PC-3 (cell line): ENCODE results near the gene AUTS2. TPM values are rescaled to one million over a fixed set of nuclear protein-coding genes. Genes with fewer than 3 reads are reported as not detected.

ENCODE experiments used
- ATAC-seq: fragments of 200-7000 bp; cut with Tn5 transposase; 2 replicates; pipeline ENCODE4 v1.9.1; 2020; ENCODE audit warnings: mild to moderate bottlenecking, moderate library complexity
- BruUV-seq: library from RNA; stranded (reverse); fragments of 400-500 nt; replicated peaks from 2 replicates; lab custom pipeline; 2021; lab: Mats Ljungman, UMichigan
- CTCF ChIA-PET: fragments of 300-600 bp; sonication (Branson Sonifier 250); formaldehyde crosslinking; loops from one replicate; lab custom pipeline; 2022; ENCODE audit warnings: antibody characterized with exemption; lab: Charles Lee
- POLR2A ChIA-PET: fragments of 300-600 bp; sonication (Branson Sonifier 250); formaldehyde crosslinking; loops from one replicate; lab custom pipeline; 2022; ENCODE audit warnings: antibody characterized with exemption; ENCODE audit not compliant: unreplicated experiment; lab: Charles Lee
- DNase-seq: peaks from one replicate; pipeline ENCODE4 v3.0.0-alpha.2; 2015
- H2AFZ ChIP-seq: fragments of 300-600 bp; sonication (generic); 2 replicates; pipeline ENCODE4 v1.6.0; 2016; ENCODE audit warnings: antibody characterized with exemption, low read length
- H3F3A ChIP-seq: fragments of 300-600 bp; sonication (generic); one replicate; pipeline ENCODE4 v1.6.0; 2017; ENCODE audit warnings: antibody characterized with exemption, low read length, control low read depth, mild to moderate bottlenecking; ENCODE audit not compliant: unreplicated experiment
- H3K27ac ChIP-seq: fragments of 300-600 bp; sonication (generic); 2 replicates; pipeline ENCODE4 v1.5.1; 2016; ENCODE audit warnings: mild to moderate bottlenecking, low read length
- H3K27me3 ChIP-seq: fragments of 300-600 bp; sonication (generic); 2 replicates; pipeline ENCODE4 v1.6.1; 2016; ENCODE audit warnings: low read length, mixed read lengths
- H3K36me3 ChIP-seq: fragments of 300-600 bp; sonication (generic); 2 replicates; pipeline ENCODE4 v1.6.1; 2016; ENCODE audit warnings: low read depth, mixed run types, low read length, mixed read lengths
- H3K4me1 ChIP-seq: fragments of 300-600 bp; sonication (generic); 2 replicates; pipeline ENCODE4 v1.5.1; 2016; ENCODE audit warnings: low read length; ENCODE audit not compliant: insufficient read depth
- H3K4me2 ChIP-seq: fragments of 300-600 bp; sonication (generic); 2 replicates; pipeline ENCODE4 v1.6.0; 2016; ENCODE audit warnings: low read length
- H3K4me3 ChIP-seq: fragments of 300-600 bp; sonication (generic); 2 replicates; pipeline ENCODE4 v1.5.1; 2016; ENCODE audit warnings: mild to moderate bottlenecking, low read length, mixed read lengths
- H3K79me2 ChIP-seq: fragments of 300-600 bp; sonication (generic); 2 replicates; pipeline ENCODE4 v1.6.1; 2017; ENCODE audit warnings: low read length, mixed read lengths
- H3K9ac ChIP-seq: fragments of 300-600 bp; sonication (generic); 2 replicates; pipeline ENCODE4 v1.6.0; 2016; ENCODE audit warnings: mild to moderate bottlenecking, low read length
- H3K9me2 ChIP-seq: fragments of 300-600 bp; sonication (generic); replicated peaks from 2 replicates; pipeline ENCODE4 v1.6.1; 2016; ENCODE audit warnings: mixed run types, low read length, mixed read lengths
- H3K9me3 ChIP-seq: fragments of 300-600 bp; sonication (generic); 2 replicates; pipeline ENCODE4 v1.6.1; 2016; ENCODE audit warnings: low read length, mixed read lengths
- H4K20me1 ChIP-seq: fragments of 300-600 bp; sonication (generic); 2 replicates; pipeline ENCODE4 v1.6.1; 2016; ENCODE audit warnings: low read length, mixed read lengths
- EZH2 ChIP-seq: fragments of 300-600 bp; sonication (generic); IDR thresholded peaks from one replicate; pipeline ENCODE4 v1.6.1; 2017; ENCODE audit warnings: antibody characterized with exemption, mild to moderate bottlenecking, low read length; ENCODE audit not compliant: unreplicated experiment
- EZH2phosphoT487 ChIP-seq: fragments of 300-600 bp; sonication (generic); IDR thresholded peaks from 2 replicates; pipeline ENCODE4 v1.6.1; 2018; ENCODE audit warnings: mild to moderate bottlenecking, antibody characterized with exemption, low read length, borderline replicate concordance
- intact Hi-C: fragments of 100-400 bp; cut with micrococcal nuclease; formaldehyde crosslinking; loops from 2 replicates; pipeline ENCODE4 v1.9.0; 2023
- total RNA-seq: library from RNA; depleted of rRNA; stranded (reverse); fragments of >200 nt; gene quantifications from 2 replicates; pipeline ENCODE4 v1.2.3, GENCODE V29; 2014
- TF ChIP-seq, protein P1 (sequence below): fragments of 300-600 bp; sonication (generic); conservative IDR thresholded peaks from 2 replicates; pipeline ENCODE4 v1.5.1; 2017; ENCODE audit warnings: antibody characterized with exemption, low read depth, mild to moderate bottlenecking, low read length

The AUTS2 gene
- total RNA-seq, 1 experiment from 2014 or later = not detected

DNA sequence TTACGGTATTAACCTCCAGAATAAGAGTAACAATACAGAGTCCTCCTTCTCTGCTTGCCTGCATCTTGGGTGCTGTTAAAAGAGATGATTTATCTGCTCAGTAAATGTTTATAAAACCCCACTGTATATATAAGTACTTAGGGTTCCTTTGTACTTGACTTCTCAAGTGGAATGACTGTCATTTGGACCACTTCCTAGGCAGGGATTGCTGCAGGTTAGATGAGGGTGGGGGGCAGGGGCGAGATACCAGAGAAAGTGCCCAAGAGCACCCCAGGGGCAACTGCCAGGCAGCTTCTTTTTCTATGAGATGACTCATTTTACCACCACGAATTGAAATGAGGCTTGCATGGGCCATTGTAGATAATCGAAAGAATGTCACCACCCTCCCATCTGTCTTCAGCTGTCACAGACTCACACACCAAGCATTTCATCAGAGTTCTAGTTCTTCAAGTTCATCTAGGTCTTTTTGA lies 1111.8 kb downstream of the AUTS2 start:
- Histone ChIP-seq H3K27ac (no peak overlapping the region), H3K9me2 (no peaks in the 10 kb centered on the region), H2AFZ (no peak overlapping the region), H3K9ac (no peak overlapping the region), H3K27me3 (no peaks in the 10 kb centered on the region), H3F3A (no peaks in the 10 kb centered on the region), H3K4me2 (no peak overlapping the region), H3K4me1 (no peaks in the 10 kb centered on the region), H3K36me3 (no peaks in the 10 kb centered on the region), H4K20me1 (no peaks in the 10 kb centered on the region), H3K79me2 (no peaks in the 10 kb centered on the region), H3K9me3 (no peaks in the 10 kb centered on the region), H3K4me3 (no peak overlapping the region)
- ChIA-PET CTCF (no interaction called here), POLR2A (no interaction called here)
- no peak for TF ChIP-seq EZH2
- TF ChIP-seq, protein P1, sequence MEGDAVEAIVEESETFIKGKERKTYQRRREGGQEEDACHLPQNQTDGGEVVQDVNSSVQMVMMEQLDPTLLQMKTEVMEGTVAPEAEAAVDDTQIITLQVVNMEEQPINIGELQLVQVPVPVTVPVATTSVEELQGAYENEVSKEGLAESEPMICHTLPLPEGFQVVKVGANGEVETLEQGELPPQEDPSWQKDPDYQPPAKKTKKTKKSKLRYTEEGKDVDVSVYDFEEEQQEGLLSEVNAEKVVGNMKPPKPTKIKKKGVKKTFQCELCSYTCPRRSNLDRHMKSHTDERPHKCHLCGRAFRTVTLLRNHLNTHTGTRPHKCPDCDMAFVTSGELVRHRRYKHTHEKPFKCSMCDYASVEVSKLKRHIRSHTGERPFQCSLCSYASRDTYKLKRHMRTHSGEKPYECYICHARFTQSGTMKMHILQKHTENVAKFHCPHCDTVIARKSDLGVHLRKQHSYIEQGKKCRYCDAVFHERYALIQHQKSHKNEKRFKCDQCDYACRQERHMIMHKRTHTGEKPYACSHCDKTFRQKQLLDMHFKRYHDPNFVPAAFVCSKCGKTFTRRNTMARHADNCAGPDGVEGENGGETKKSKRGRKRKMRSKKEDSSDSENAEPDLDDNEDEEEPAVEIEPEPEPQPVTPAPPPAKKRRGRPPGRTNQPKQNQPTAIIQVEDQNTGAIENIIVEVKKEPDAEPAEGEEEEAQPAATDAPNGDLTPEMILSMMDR = no peak
- no peak for TF ChIP-seq EZH2phosphoT487
- DNase-seq (no peak), ATAC-seq (no peak)
- intact Hi-C loops = no loop called here
- BruUV-seq = no TSS peak

DNA sequence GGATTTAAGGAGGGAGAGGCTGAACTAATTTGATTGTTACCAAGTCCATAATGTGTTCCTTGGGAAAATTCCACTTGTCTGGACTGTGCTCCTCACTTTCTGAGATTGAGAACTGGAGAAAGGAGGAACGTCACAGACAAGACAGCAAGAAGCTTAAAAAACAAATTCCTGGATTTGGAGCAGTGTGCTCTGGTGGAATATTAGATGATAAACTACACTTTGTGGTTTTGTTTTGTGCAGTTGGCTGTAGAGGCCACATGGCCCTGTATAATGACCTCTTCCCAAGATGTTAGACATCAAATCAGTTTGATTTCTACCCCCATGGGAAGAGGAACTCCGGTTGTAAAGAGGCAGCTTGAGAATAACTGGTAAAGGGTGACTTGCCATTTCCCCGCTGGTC lies 1112.4 kb downstream of the AUTS2 start:
- no TSS peak for BruUV-seq
- no peak overlapping the region for H3K27ac ChIP-seq
- no peak for TF ChIP-seq EZH2phosphoT487
- TF ChIP-seq EZH2 = no peak
- TF ChIP-seq, protein P1 = no peak
- H3K79me2 ChIP-seq = no peaks in the 10 kb centered on the region
- H3K4me1 ChIP-seq = no peaks in the 10 kb centered on the region
- H3K9me2 ChIP-seq = no peaks in the 10 kb centered on the region
- H3K4me2 ChIP-seq = no peak overlapping the region
- intact Hi-C loops = no loop called here
- no peak overlapping the region for H2AFZ ChIP-seq
- DNase-seq (no peak), ATAC-seq (no peak)
- H3K9ac ChIP-seq = no peak overlapping the region
- H3K4me3 ChIP-seq = no peak overlapping the region
- CTCF ChIA-PET = no interaction called here
- no peaks in the 10 kb centered on the region for H3K36me3 ChIP-seq
- POLR2A ChIA-PET = no interaction called here
- no peaks in the 10 kb centered on the region for H3K27me3 ChIP-seq
- no peaks in the 10 kb centered on the region for H4K20me1 ChIP-seq
- no peaks in the 10 kb centered on the region for H3K9me3 ChIP-seq
- no peaks in the 10 kb centered on the region for H3F3A ChIP-seq

DNA sequence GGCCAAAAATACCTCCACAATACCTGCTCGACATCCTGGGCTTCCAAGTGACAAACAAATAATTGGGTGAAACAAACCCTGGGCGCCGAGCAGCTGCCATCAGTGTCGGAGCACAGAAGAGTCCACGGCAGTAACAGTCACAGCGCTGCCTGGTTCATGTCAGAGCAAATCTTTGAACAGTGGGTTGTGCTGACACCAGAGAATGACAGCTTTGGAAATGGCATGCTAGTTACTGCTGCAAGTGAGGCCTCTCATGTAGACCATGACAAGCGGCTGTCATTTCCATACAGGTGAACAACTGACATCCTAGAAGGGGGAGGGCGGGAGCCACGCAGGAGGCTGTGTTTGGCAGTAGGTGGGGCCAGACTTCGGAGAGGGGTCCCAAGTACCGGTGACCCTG lies 1113.2 kb downstream of the AUTS2 start:
- DNase-seq = no peak
- Histone ChIP-seq H3K36me3 (no peaks in the 10 kb centered on the region), H3K4me2 (no peak overlapping the region), H3K9me2 (no peaks in the 10 kb centered on the region), H3K27me3 (no peaks in the 10 kb centered on the region), H2AFZ (no peak overlapping the region), H3K9ac (no peak overlapping the region), H3F3A (no peaks in the 10 kb centered on the region), H3K4me3 (no peak overlapping the region), H4K20me1 (no peaks in the 10 kb centered on the region), H3K4me1 (no peaks in the 10 kb centered on the region), H3K79me2 (no peaks in the 10 kb centered on the region), H3K27ac (no peak overlapping the region), H3K9me3 (no peaks in the 10 kb centered on the region)
- no peak for ATAC-seq
- ChIA-PET POLR2A (no interaction called here), CTCF (interaction anchor here (0.6 kb wide), 1 partner anchor 13 kb away, joined by 3 read pairs; no protein-coding TSS in a partner anchor)
- TF ChIP-seq EZH2phosphoT487 (no peak), EZH2 (no peak)
- TF ChIP-seq, protein P1 = no peak
- no TSS peak for BruUV-seq
- intact Hi-C loops = no loop called here
